Uterus (tissue), 4 donors: ENCODE data around the gene SYNGR1. TPM values are rescaled to one million over a fixed set of nuclear protein-coding genes. Genes with fewer than 3 reads are reported as not detected.
"Not testable (repeated sequence)": the region's sequence is repeated elsewhere in the genome, so short reads cannot be mapped to it uniquely, and the experiment has no call there.

Experiments used
- DNase-seq, 2 donors: peaks; one replicate each; pipeline ENCODE4 v3.0.0-alpha.2; 2019 to 2020
- H3K27ac ChIP-seq, 2 donors: fragments of 200-600 bp; sonication (generic); 1 replicate in 1 of 2; 2 replicates in 1 of 2; pipeline ENCODE4 v1.5.1; 2016 to 2018
- H3K27me3 ChIP-seq, 2 donors: fragments of 200-600 bp; sonication (generic); one replicate each; pipeline ENCODE4 v1.5.1; 2018 to 2019; ENCODE audit warnings: control low read depth in 1 of 2
- H3K36me3 ChIP-seq, 2 donors: fragments of 200-600 bp; sonication (generic); one replicate each; pipeline ENCODE4 v1.5.1; 2019; ENCODE audit warnings: control low read depth in 1 of 2
- H3K4me1 ChIP-seq, 2 donors: fragments of 200-600 bp; sonication (generic); one replicate each; pipeline ENCODE4 v1.5.1; 2018 to 2019; ENCODE audit warnings: control low read depth in 1 of 2
- H3K4me3 ChIP-seq, 2 donors: fragments of 200-600 bp; sonication (generic); 1 replicate in 1 of 2; 2 replicates in 1 of 2; pipeline ENCODE4 v1.5.1; 2018 to 2019; ENCODE audit warnings: mild to moderate bottlenecking in 1 of 2
- H3K9me3 ChIP-seq, 2 donors: fragments of 200-600 bp; sonication (generic); one replicate each; pipeline ENCODE4 v1.5.1; 2019; ENCODE audit warnings: control low read depth in 1 of 2
- POLR2A ChIP-seq, 2 donors: fragments of 450-650 bp; IDR thresholded peaks; one replicate each; pipeline ENCODE4 v1.6.1; 2016; ENCODE audit warnings: antibody characterized with exemption in 2 of 2, mild to moderate bottlenecking in 1 of 2, moderate library complexity in 1 of 2
- intact Hi-C: fragments of 100-400 bp; cut with DNase I; formaldehyde crosslinking; loops from one replicate; pipeline ENCODE4 v1.15.1; 2023; ENCODE audit warnings: low total_unique reads
- total RNA-seq, 4 donors: library from RNA; depleted of rRNA in 3 of 4; stranded (reverse); fragments of >200 nt in 3 of 4; gene quantifications; one replicate each; pipeline versions ENCODE4 v1.1.0 to v1.2.4, GENCODE V29; 2014 to 2023
- TF ChIP-seq, protein P1 (sequence below), 4 experiments: fragments of 200-600 bp in 2 of 4; fragments of 450-650 bp in 2 of 4; sonication (generic) in 2 of 4; IDR thresholded peaks; one replicate each; pipeline ENCODE4 v1.5.1; 2016 to 2019; ENCODE audit warnings: antibody characterized with exemption in 4 of 4, mild to moderate bottlenecking in 2 of 4, moderate library complexity in 1 of 4
- donor health status: DM: yes; HTN: yes; CAD: no.

Gene SYNGR1
- total RNA-seq, 4 donors from 2014 or later, result 12.9 to 57.9 (median 35.4) TPM

DNA sequence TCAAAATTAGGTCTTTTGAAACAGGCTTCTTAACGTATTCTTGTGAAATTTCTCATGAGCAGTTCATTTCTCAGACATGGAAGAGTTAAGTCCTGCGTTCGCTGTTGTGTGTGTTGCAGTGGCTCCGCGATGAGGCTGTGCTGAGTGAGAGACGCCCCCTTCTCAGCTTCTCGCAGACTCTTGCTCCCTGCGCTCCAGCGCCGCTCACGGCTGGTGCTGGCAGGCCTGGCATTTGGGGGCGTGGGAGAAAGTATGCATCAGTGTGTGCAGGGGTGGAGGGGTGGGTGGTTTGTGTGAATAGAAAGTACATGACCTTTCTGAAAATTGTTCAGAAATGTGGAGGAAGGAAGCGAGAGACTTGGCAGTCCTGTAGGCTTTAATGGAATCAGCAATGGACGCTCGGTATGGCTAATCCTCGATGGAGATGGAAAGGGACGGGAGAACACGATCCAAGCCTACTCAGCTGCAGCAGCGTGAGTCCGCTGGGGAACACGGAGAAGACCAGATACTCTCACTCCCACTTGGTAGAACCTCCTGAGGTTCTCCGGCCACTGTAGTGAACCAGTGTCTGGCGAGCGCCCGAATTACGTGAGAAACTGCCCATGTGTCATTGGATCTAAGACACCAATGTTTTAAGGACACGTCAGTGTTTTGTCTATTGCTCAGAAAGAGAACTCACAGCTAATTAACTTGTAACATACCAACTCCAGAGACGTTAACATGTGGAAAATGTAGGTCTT is 55.7 kb downstream of the SYNGR1 start:
- peak overlapping the region in 1 of 2 donors; percentile 18 for H3K4me3 ChIP-seq

DNA sequence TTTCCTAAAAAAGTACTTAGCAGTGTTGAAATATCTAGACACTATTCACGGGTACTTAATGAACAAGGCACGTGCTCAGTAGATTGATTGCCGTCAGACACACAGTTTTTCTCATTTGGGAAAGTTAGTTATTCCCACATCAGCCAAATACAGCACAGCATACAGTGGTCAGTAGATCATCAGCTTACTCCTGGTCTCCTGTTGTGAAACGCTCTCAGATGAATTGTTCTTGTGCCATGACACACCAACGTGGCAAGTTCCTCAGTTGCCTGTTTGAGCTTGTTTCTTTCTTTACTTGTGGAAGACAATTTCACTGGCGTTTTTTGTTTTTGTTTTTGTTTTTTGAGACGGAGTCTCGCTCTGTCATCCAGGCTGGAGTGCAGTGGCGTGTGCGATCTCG is 58.4 kb downstream of the SYNGR1 start:
- H3K4me3 ChIP-seq, result no peak overlapping the region
- H3K4me1 ChIP-seq, result peaks cover 0 to 5% of the 10 kb centered on the region in 2 donors
- intact Hi-C loops, result no loop called here
- no peak for DNase-seq
- no peaks in the 10 kb centered on the region for H3K9me3 ChIP-seq
- H3K27ac ChIP-seq, result no peak overlapping the region
- no peak for TF ChIP-seq POLR2A (IDR thresholded peaks at IDR 0.05)
- TF ChIP-seq, protein P1, sequence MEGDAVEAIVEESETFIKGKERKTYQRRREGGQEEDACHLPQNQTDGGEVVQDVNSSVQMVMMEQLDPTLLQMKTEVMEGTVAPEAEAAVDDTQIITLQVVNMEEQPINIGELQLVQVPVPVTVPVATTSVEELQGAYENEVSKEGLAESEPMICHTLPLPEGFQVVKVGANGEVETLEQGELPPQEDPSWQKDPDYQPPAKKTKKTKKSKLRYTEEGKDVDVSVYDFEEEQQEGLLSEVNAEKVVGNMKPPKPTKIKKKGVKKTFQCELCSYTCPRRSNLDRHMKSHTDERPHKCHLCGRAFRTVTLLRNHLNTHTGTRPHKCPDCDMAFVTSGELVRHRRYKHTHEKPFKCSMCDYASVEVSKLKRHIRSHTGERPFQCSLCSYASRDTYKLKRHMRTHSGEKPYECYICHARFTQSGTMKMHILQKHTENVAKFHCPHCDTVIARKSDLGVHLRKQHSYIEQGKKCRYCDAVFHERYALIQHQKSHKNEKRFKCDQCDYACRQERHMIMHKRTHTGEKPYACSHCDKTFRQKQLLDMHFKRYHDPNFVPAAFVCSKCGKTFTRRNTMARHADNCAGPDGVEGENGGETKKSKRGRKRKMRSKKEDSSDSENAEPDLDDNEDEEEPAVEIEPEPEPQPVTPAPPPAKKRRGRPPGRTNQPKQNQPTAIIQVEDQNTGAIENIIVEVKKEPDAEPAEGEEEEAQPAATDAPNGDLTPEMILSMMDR (IDR thresholded peaks at IDR 0.05), result no peak
- H3K27me3 ChIP-seq, result no peaks in the 10 kb centered on the region
- H3K36me3 ChIP-seq, result no peaks in the 10 kb centered on the region

More for the DNA sequence above, 55.7 kb downstream of the SYNGR1 start:
- H3K36me3 ChIP-seq, result no peaks in the 10 kb centered on the region
- TF ChIP-seq, protein P1 (IDR thresholded peaks at IDR 0.05), result peak in 1 of 4 experiments; percentile 21
- TF ChIP-seq POLR2A (IDR thresholded peaks at IDR 0.05), result no peak
- H3K4me1 ChIP-seq, result peaks cover 0 to 5% of the 10 kb centered on the region in 2 donors
- H3K9me3 ChIP-seq, result no peaks in the 10 kb centered on the region
- H3K27me3 ChIP-seq, result no peaks in the 10 kb centered on the region
- intact Hi-C loops, result no loop called here
- peak overlapping the region; percentile 43 to 46 for H3K27ac ChIP-seq
- peak; percentile 34 to 37 for DNase-seq

DNA sequence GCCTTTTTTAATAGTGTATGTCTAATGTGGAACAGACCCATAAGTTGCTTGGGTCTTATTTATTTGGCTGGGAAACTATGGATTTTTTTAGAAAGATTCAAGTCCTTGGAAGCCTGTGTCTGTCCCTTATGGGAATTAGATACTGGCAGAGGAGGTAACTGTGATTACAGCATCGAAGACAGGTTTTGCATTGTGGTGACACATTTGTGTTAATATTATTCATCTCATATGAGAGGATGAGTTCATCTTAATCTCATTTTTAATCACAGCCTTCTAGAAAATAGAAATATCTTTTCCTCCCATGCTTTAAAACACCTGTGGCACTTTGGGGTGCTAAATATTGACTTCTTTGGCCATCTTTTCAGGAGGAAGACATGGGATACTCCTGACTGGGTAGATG is 59.0 kb downstream of the SYNGR1 start:
- Histone ChIP-seq H3K36me3 (no peaks in the 10 kb centered on the region), H3K4me3 (no peak overlapping the region), H3K27ac (no peak overlapping the region), H3K4me1 (peaks cover 0 to 5% of the 10 kb centered on the region in 2 donors), H3K9me3 (no peaks in the 10 kb centered on the region), H3K27me3 (no peaks in the 10 kb centered on the region)
- no peak for TF ChIP-seq POLR2A (IDR thresholded peaks at IDR 0.05)
- TF ChIP-seq, protein P1 (IDR thresholded peaks at IDR 0.05), result no peak
- intact Hi-C loops, result no loop called here
- no peak for DNase-seq

DNA sequence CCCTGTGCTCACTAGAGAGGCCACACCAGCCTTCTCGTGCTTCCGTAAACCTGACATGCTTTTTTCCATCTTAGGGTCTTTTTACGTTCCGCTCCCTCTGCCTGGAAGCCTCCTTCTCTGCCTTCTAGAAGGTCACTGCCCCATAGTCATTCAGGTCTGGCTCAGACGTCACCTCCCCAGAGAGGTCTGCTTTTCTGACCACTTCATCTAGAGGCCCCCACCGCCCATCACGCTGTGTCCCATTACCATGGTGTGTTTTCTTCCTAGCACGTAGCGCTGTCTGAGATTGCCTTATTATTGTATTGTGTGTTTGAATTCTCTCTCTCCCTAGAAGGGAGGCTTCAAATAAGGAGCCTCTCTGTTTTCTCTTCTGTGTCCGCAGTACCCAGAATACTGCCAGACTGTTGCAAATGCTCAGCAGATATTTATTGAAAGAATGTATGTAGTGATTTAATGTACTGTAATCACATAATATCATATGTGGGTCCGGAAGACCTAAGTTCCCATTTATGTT is 59.8 kb downstream of the SYNGR1 start:
- Histone ChIP-seq H3K27ac (no peak overlapping the region), H3K9me3 (no peaks in the 10 kb centered on the region), H3K27me3 (no peaks in the 10 kb centered on the region), H3K4me1 (peaks cover 0 to 3% of the 10 kb centered on the region in 2 donors), H3K4me3 (no peak overlapping the region), H3K36me3 (no peaks in the 10 kb centered on the region)
- TF ChIP-seq, protein P1 (IDR thresholded peaks at IDR 0.05), result no peak
- no peak for DNase-seq
- intact Hi-C loops, result no loop called here

DNA sequence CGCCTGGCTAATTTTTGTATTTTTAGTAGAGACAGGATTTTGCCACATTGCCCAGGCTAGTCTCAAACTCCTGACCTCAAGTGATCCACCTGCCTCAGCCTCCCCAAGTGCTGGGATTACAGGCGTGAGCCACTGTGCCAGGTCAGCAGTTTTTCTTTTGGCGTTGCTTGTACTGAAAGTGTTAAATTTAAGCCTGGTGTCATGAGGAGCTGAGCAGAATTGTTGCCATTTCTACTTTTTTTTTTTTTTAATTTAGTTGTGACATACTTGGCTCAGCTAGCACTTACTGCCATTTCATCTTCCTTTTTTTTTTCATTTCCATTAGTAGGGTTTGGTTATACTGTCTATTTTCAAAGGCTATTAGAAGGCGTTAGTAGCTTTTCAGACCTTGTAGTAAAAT is 60.5 kb downstream of the SYNGR1 start:
- Histone ChIP-seq H3K36me3 (no peaks in the 10 kb centered on the region), H3K27me3 (no peaks in the 10 kb centered on the region), H3K27ac (no peak overlapping the region), H3K4me1 (no peaks in the 10 kb centered on the region), H3K4me3 (no peak overlapping the region), H3K9me3 (no peaks in the 10 kb centered on the region)
- TF ChIP-seq, protein P1 (IDR thresholded peaks at IDR 0.05), result no peak
- TF ChIP-seq POLR2A (IDR thresholded peaks at IDR 0.05), result no peak
- no peak for DNase-seq
- intact Hi-C loops, result no loop called here

DNA sequence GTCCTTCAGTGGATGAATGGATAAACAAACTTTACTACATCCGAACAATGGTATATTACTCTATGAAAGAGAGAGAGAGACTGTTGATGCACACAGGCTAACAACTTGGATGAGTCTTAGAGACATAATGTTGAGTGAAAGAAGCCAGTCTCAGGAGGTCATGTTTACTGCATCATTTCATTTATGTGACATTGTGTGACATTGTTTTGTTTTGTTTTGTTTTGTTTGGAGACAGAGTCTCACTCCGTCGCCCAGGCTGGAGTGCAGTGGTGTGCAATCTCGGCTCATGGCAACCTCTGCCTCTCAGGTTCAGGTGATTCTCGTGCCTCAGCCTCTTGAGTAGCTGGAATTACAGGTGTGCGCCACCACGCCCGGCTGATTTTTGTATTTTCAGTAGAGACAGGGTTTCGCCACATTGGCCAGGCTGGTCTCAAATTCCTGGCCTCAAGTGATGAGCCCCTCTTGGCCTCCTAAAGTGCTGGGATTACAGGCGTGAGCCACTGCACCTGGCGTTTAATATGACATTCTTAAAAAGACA is 62.1 kb downstream of the SYNGR1 start:
- H3K36me3 ChIP-seq, H3K27ac ChIP-seq, H3K4me3 ChIP-seq, DNase-seq, H3K9me3 ChIP-seq, H3K4me1 ChIP-seq, intact Hi-C loops, H3K27me3 ChIP-seq: not testable (repeated sequence)

DNA sequence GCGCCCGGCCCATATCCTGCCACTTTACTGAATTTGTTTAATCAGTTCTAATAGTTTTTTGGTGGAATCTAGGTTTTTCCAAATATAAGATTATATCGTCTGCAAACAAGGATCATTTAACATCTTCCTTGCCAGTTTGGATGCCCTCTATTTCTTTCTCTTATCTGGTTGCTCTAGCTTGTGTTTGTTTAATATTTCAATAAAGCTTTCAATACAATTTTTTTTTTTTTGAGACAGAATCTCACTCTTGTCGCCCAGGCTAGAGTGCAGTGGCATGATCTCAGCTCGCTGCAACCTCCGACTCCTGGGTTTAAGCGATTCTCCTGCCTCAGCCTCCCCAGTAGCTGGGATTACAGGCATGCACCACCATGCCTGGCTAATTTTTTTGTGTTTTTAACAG is 63.4 kb downstream of the SYNGR1 start:
- H3K36me3 ChIP-seq, DNase-seq, H3K27ac ChIP-seq, H3K9me3 ChIP-seq, H3K4me3 ChIP-seq, H3K27me3 ChIP-seq, H3K4me1 ChIP-seq, intact Hi-C loops: not testable (repeated sequence)
